ENCODE results near the gene PRKCE.

- TF ChIP-seq CTCF (IDR thresholded peaks at IDR 0.05) (no peak), POLR2A (IDR thresholded peaks at IDR 0.05) (no peak)
Observed at GRCh38 chr2:45862843-45863242, 211.4 kb downstream of the PRKCE start.
